ENCODE data around the gene PFKP. TPM values are rescaled to one million over a fixed set of nuclear protein-coding genes. Genes with fewer than 3 reads are reported as not detected.

The PFKP gene
- total RNA-seq, 4 donors from 2014 or later = 53.9 to 93.9 (median 66.2) TPM

- in situ Hi-C loops (cut with MboI; ENCODE audit: low pct_ligation_motif_present in 1 of 4, low pct_unique_long_range_greater_than_20kb in 1 of 4, low sequenced_read_pairs in 3 of 4) = no loop called here
- no peak for TF ChIP-seq POLR2A (IDR thresholded peaks at IDR 0.05)
- TF ChIP-seq CTCF (IDR thresholded peaks at IDR 0.05) = no peak
- no peak for TF ChIP-seq POLR2AphosphoS5 (IDR thresholded peaks at IDR 0.05)
- no peak for TF ChIP-seq EP300 (IDR thresholded peaks at IDR 0.05; ENCODE audit: low read depth)
- WGBS, 2 donors (ENCODE audit: low coverage in 1 of 2) = 83 to 88% methylated on average over 1 to 11 of the region's 11 CpGs
- intact Hi-C loops (cut with DNase I; ENCODE audit: low total_unique reads) = no loop called here
- Histone ChIP-seq H3K27ac (no peak overlapping the region), H3K4me1 (peaks cover 12 to 36% (median 29%) of the 10 kb centered on the region in 4 donors), H3K36me3 (no peaks in the 10 kb centered on the region), H3K4me3 (no peak overlapping the region), H3K27me3 (no peaks in the 10 kb centered on the region), H3K9me3 (no peaks in the 10 kb centered on the region)
- DNase-seq = no peak
Observed at GRCh38 chr10:3098689-3099088, 31.3 kb downstream of the PFKP start.

- TF ChIP-seq POLR2AphosphoS5 (IDR thresholded peaks at IDR 0.05) (no peak), CTCF (IDR thresholded peaks at IDR 0.05) (no peak), EP300 (IDR thresholded peaks at IDR 0.05; ENCODE audit: low read depth) (no peak), POLR2A (IDR thresholded peaks at IDR 0.05) (no peak)
- DNase-seq = no peak
- in situ Hi-C loops (cut with MboI; ENCODE audit: low pct_ligation_motif_present in 1 of 4, low pct_unique_long_range_greater_than_20kb in 1 of 4, low sequenced_read_pairs in 3 of 4) (no loop called here), intact Hi-C loops (cut with DNase I; ENCODE audit: low total_unique reads) (no loop called here)
- H3K27ac ChIP-seq = no peak overlapping the region
- 85 to 91% methylated on average over 11 to 22 of the region's 22 CpGs for WGBS, 2 donors (ENCODE audit: low coverage in 1 of 2)
- no peaks in the 10 kb centered on the region for H3K9me3 ChIP-seq
- no peaks in the 10 kb centered on the region for H3K36me3 ChIP-seq
- H3K4me1 ChIP-seq = peaks cover 12 to 33% (median 27%) of the 10 kb centered on the region in 4 donors
- H3K4me3 ChIP-seq = no peak overlapping the region
- no peaks in the 10 kb centered on the region for H3K27me3 ChIP-seq
Observed at GRCh38 chr10:3099291-3100092, 32.1 kb downstream of the PFKP start.

- no peak overlapping the region for H3K4me3 ChIP-seq
- H3K9me3 ChIP-seq = no peaks in the 10 kb centered on the region
- H3K27ac ChIP-seq = no peak overlapping the region
- TF ChIP-seq POLR2A (IDR thresholded peaks at IDR 0.05) = no peak
- no peak for TF ChIP-seq CTCF (IDR thresholded peaks at IDR 0.05)
- no peak for TF ChIP-seq POLR2AphosphoS5 (IDR thresholded peaks at IDR 0.05)
- TF ChIP-seq EP300 (IDR thresholded peaks at IDR 0.05; ENCODE audit: low read depth) = no peak
- peaks cover 12 to 25% (median 20%) of the 10 kb centered on the region in 4 donors for H3K4me1 ChIP-seq
- in situ Hi-C loops (cut with MboI; ENCODE audit: low pct_ligation_motif_present in 1 of 4, low pct_unique_long_range_greater_than_20kb in 1 of 4, low sequenced_read_pairs in 3 of 4) (no loop called here), intact Hi-C loops (cut with DNase I; ENCODE audit: low total_unique reads) (no loop called here)
- no peak for DNase-seq
- H3K27me3 ChIP-seq = no peaks in the 10 kb centered on the region
- WGBS, 2 donors (ENCODE audit: low coverage in 1 of 2) = 96 to 100% methylated on average over 2 to 19 of the region's 19 CpGs
- H3K36me3 ChIP-seq = no peaks in the 10 kb centered on the region
Observed at GRCh38 chr10:3100093-3100792, 32.9 kb downstream of the PFKP start.

- H3K9me3 ChIP-seq = no peaks in the 10 kb centered on the region
- in situ Hi-C loops (cut with MboI; ENCODE audit: low pct_ligation_motif_present in 1 of 4, low pct_unique_long_range_greater_than_20kb in 1 of 4, low sequenced_read_pairs in 3 of 4) = no loop called here
- intact Hi-C loops (cut with DNase I; ENCODE audit: low total_unique reads) = no loop called here
- no peaks in the 10 kb centered on the region for H3K27me3 ChIP-seq
- peaks cover 7 to 17% (median 14%) of the 10 kb centered on the region in 4 donors for H3K4me1 ChIP-seq
- DNase-seq = no peak
- no peak overlapping the region for H3K27ac ChIP-seq
- 96 to 98% methylated on average over 6 to 31 of the region's 31 CpGs for WGBS, 2 donors (ENCODE audit: low coverage in 1 of 2)
- H3K36me3 ChIP-seq = no peaks in the 10 kb centered on the region
- H3K4me3 ChIP-seq = no peak overlapping the region
- TF ChIP-seq POLR2AphosphoS5 (IDR thresholded peaks at IDR 0.05) (no peak), CTCF (IDR thresholded peaks at IDR 0.05) (no peak), POLR2A (IDR thresholded peaks at IDR 0.05) (no peak), EP300 (IDR thresholded peaks at IDR 0.05; ENCODE audit: low read depth) (no peak)
Observed at GRCh38 chr10:3100856-3101640, 33.7 kb downstream of the PFKP start.
